SK-N-SH treated with all-trans-retinoic acid at 6 μM for 48 hours (cell line): ENCODE data around the gene SUN5.

Experiments
- PATZ1 ChIP-seq: fragments of 250-450 bp; sonication (Bioruptor Pico); IDR thresholded peaks from 2 replicates; pipeline ENCODE4 v1.8.0; 2020; ENCODE audit warnings: mild to moderate bottlenecking, moderate library complexity, borderline replicate concordance
- RARB ChIP-seq: fragments of 250-450 bp; sonication (Bioruptor Pico); IDR thresholded peaks from 2 replicates; pipeline ENCODE4 v1.8.0; 2021; ENCODE audit warnings: mild to moderate bottlenecking, moderate library complexity
- ZFP30 ChIP-seq: fragments of 450-650 bp; formaldehyde crosslinking; IDR thresholded peaks from 2 replicates; pipeline ENCODE4 v1.5.0; 2022; ENCODE audit warnings: mild to moderate bottlenecking, moderate library complexity

GRCh38 chr20:33030076-33030475 is 25.8 kb upstream of the SUN5 start:
- TF ChIP-seq PATZ1 (CRISPR knock-in tag): no peak
- no peak for TF ChIP-seq RARB (CRISPR knock-in tag)
- TF ChIP-seq ZFP30 (CRISPR knock-in tag): no peak
